K562 (cell line): Measurements from ENCODE around the gene ZDHHC3.

Experiments used
- ASH1L ChIP-seq: fragments of 450-650 bp; IDR thresholded peaks from 2 replicates; pipeline ENCODE4 v1.6.1; 2018; ENCODE audit warnings: borderline replicate concordance, mild to moderate bottlenecking, low read depth; ENCODE audit not compliant: partially characterized antibody
- CBFB ChIP-seq: sonication (generic); formaldehyde crosslinking; IDR thresholded peaks from 2 replicates; pipeline ENCODE4 v1.4.0; 2020; ENCODE audit warnings: mild to moderate bottlenecking, missing genetic modification reagents
- CBX5 ChIP-seq: IDR thresholded peaks from 2 replicates; pipeline ENCODE4 v1.6.1; 2014; ENCODE audit warnings: low read depth, borderline replicate concordance
- ESRRA ChIP-seq: fragments of 450-650 bp; IDR thresholded peaks from 2 replicates; pipeline ENCODE4 v1.6.1; 2014; ENCODE audit warnings: low read depth, mild to moderate bottlenecking, moderate library complexity, borderline replicate concordance
- ETV6 ChIP-seq, 3 experiments: fragments of 150-350 bp in 1 of 3; sonication (generic) in 1 of 3; formaldehyde crosslinking in 1 of 3; IDR thresholded peaks; 2 replicates each; pipeline versions ENCODE4 v1.6.1 to v1.8.0; 2014 to 2022; ENCODE audit warnings: borderline replicate concordance in 2 of 3, low read depth in 2 of 3, antibody characterized with exemption in 1 of 3, low read length in 1 of 3, mild to moderate bottlenecking in 1 of 3, missing genetic modification reagents in 1 of 3
- FOXP1 ChIP-seq: sonication (generic); formaldehyde crosslinking; IDR thresholded peaks from 2 replicates; pipeline ENCODE4 v1.8.0; 2022; ENCODE audit warnings: mild to moderate bottlenecking, missing genetic modification reagents
- MEF2A ChIP-seq: IDR thresholded peaks from 2 replicates; pipeline ENCODE4 v1.6.1; 2011; ENCODE audit warnings: low read depth, mild to moderate bottlenecking, low read length, moderate library complexity; ENCODE audit not compliant: control insufficient read depth
- MTA3 ChIP-seq: fragments of 450-650 bp; formaldehyde crosslinking; IDR thresholded peaks from 2 replicates; pipeline ENCODE4 v1.6.1; 2017; ENCODE audit warnings: mild to moderate bottlenecking, borderline replicate concordance
- NFIC ChIP-seq: fragments of 450-650 bp; IDR thresholded peaks from 2 replicates; pipeline ENCODE4 v1.6.1; 2017; ENCODE audit warnings: mild to moderate bottlenecking, inconsistent platforms
- NR3C1 ChIP-seq: sonication (generic); formaldehyde crosslinking; IDR thresholded peaks from 2 replicates; pipeline ENCODE4 v1.8.1; 2022; ENCODE audit warnings: missing genetic modification reagents
- POLR2AphosphoS5 ChIP-seq: IDR thresholded peaks from 2 replicates; pipeline ENCODE4 v1.6.1; 2011; ENCODE audit warnings: mild to moderate bottlenecking, low read depth, low read length, moderate library complexity; ENCODE audit not compliant: control insufficient read depth, insufficient read depth
- USF2 ChIP-seq: sonication (generic); formaldehyde crosslinking; IDR thresholded peaks from 2 replicates; pipeline ENCODE4 v1.5.0; 2020; ENCODE audit warnings: missing genetic modification reagents
- ZNF398 ChIP-seq: fragments of 250-450 bp; sonication (Bioruptor Pico); IDR thresholded peaks from 2 replicates; pipeline ENCODE4 v1.8.0; 2021; ENCODE audit warnings: moderate library complexity, mild to moderate bottlenecking, inconsistent platforms

- TF ChIP-seq MTA3 (no peak), CBX5 (no peak), ESRRA (no peak), ASH1L (no peak), ZNF398 (CRISPR knock-in tag) (no peak), USF2 (CRISPR knock-in tag) (no peak), FOXP1 (no peak), MEF2A (no peak), NFIC (no peak), CBFB (CRISPR knock-in tag) (no peak), ETV6 (IDR thresholded peaks at IDR 0.05; ENCODE audit: borderline replicate concordance in 1 of 2, low read depth in 2 of 2, low read length in 1 of 2) (no peak), ETV6 (CRISPR knock-in tag; IDR thresholded peaks at IDR 0.05; ENCODE audit: borderline replicate concordance) (no peak), POLR2AphosphoS5 (no peak), NR3C1 (no peak)
Observed at GRCh38 chr3:44915702-44916438, 60.1 kb downstream of the ZDHHC3 start.
